Embryonic facial prominence (tissue), 1 donor: ENCODE measurements around the gene HIPK3.
"Not testable (repeated sequence)": the region's sequence is repeated elsewhere in the genome, so short reads cannot be mapped to it uniquely, and the experiment has no call there.

Source experiments
- DNase-seq: peaks from one replicate; pipeline ENCODE4 v3.0.0-alpha.2; 2016; ENCODE audit errors: extremely low spot score

The HIPK3 gene

GRCh38 chr11:33358150-33358831 is 101.1 kb downstream of the HIPK3 start:
- no peak for DNase-seq

- DNase-seq = no peak
Observed at GRCh38 chr11:33360642-33361041, 103.5 kb downstream of the HIPK3 start.

- peak; percentile 67 for DNase-seq
Observed at GRCh38 chr11:33362051-33362910, 105.1 kb downstream of the HIPK3 start.

GRCh38 chr11:33366918-33367317 is 109.7 kb downstream of the HIPK3 start:
- DNase-seq = no peak

GRCh38 chr11:33368475-33368874 is 111.3 kb downstream of the HIPK3 start:
- not testable (repeated sequence) for DNase-seq

GRCh38 chr11:33368931-33369330 is 111.8 kb downstream of the HIPK3 start:
- no peak for DNase-seq

- no peak for DNase-seq
Observed at GRCh38 chr11:33373636-33374035, 116.5 kb downstream of the HIPK3 start.

- no peak for DNase-seq
Observed at GRCh38 chr11:33375236-33375635, 118.1 kb downstream of the HIPK3 start.

- no peak for DNase-seq
Observed at GRCh38 chr11:33375688-33376311, 118.6 kb downstream of the HIPK3 start, which contains the start of gene KIAA1549L. Gene KIAA1549L, plus strand, starts transcription at chr11:33376108.

- no peak for DNase-seq
Observed at GRCh38 chr11:33376331-33377310, 119.4 kb downstream of the HIPK3 start.

GRCh38 chr11:33377412-33378370 is 120.5 kb downstream of the HIPK3 start:
- no peak for DNase-seq

- DNase-seq = no peak
Observed at GRCh38 chr11:33379947-33380346, 122.8 kb downstream of the HIPK3 start.

GRCh38 chr11:33383075-33383919 is 126.1 kb downstream of the HIPK3 start:
- no peak for DNase-seq

- DNase-seq = no peak
Observed at GRCh38 chr11:33383920-33384209, 126.7 kb downstream of the HIPK3 start.

GRCh38 chr11:33384220-33384619 is 127.0 kb downstream of the HIPK3 start:
- no peak for DNase-seq

- no peak for DNase-seq
Observed at GRCh38 chr11:33387581-33387980, 130.4 kb downstream of the HIPK3 start.

- DNase-seq = no peak
Observed at GRCh38 chr11:33387996-33388395, 130.8 kb downstream of the HIPK3 start.

GRCh38 chr11:33388793-33389525 is 131.8 kb downstream of the HIPK3 start:
- no peak for DNase-seq

GRCh38 chr11:33389635-33390034 is 132.5 kb downstream of the HIPK3 start:
- DNase-seq = no peak
